NCI-H2107 treated with DMSO at 0.1 percent for 48 hours (cell line): ENCODE results near the gene ASPDH.
"Not testable (repeated sequence)": the region's sequence is repeated elsewhere in the genome, so short reads cannot be mapped to it uniquely, and the experiment has no call there.

ENCODE experiments used
- DNase-seq: peaks from one replicate; lab custom pipeline; 2025; ENCODE audit not compliant: unreplicated experiment; lab: John Stamatoyannopoulos, UW

The ASPDH gene

DNA sequence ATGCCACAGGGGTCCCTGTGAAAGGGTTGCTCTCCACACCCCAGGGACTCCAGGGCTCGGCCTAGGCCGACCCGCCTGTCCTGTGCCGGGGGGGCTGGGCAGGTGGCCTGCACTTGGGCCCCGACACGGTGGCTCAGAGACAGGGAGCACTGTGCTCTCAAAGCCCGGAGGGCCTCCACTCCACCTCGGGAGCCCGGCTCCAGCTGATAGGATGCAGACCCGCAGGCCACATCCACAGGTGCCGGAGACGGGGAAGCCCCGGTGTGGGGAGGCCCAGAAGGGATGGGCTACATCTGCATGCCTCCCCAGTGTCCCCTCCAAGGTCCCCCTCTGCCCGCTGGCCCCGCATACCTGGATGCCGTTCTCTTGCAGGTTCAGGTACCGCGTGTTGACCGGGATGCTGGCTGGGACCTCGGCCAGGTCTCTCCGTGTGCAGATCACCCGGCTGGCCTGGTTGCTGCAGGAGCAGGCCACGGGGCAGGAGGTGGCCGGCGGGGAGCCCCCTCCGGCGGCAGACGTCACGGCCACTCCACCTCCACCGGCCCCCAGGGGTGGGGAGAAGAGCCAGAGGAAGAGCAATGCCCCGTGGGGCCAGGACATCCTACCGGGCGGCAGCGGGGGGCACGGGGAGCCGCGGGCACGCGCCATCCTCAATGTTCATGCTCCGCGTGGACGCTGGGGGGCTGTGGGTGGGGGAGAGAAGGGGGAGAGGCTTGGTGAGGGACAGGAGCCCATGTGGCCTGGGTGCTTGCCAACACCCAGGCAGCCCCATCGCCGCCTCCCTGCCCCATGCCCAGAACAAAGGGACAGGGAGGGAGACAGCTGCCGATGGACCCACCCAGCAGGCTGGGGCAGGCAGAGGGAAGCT, 34.7 kb upstream of the ASPDH start:
- DNase-seq = no peak

DNA sequence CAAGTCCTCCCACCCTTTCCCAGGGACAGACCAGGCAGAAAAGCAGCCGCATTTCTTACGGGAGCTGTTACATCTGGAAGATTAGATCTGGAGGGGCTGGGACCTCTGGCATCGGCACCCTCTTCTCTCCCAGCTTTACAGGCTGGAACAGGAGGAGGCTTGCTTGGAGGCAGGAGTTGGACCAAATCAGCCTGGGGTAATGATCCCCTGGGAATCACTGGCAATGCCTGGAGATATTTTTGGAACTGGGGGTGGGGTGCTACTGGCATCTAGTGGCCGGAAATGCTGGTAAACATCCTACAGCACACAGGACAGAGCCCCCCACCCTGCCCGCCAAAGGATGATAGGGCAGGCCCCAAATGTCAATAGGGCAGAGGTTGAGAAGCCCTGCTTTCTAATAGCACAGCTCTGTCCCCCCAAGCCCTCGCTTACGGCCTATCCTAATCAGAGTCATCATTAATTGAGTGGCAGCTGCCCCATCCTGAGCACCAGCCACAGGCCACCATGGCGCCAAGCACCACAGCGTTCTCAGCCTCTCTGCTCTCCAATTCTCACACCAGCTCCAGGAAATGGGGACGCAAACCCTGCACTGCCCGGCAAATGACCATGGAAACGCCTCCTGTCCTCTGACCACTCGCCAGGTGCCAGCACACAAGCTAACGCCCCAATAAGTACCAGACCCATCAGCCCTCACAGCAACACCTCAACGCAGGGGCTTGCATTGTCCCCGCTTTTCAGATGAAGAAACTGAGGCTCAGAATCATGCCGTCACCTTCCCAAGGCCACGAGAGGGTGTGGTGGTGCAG, 33.9 kb upstream of the ASPDH start:
- no peak for DNase-seq

DNA sequence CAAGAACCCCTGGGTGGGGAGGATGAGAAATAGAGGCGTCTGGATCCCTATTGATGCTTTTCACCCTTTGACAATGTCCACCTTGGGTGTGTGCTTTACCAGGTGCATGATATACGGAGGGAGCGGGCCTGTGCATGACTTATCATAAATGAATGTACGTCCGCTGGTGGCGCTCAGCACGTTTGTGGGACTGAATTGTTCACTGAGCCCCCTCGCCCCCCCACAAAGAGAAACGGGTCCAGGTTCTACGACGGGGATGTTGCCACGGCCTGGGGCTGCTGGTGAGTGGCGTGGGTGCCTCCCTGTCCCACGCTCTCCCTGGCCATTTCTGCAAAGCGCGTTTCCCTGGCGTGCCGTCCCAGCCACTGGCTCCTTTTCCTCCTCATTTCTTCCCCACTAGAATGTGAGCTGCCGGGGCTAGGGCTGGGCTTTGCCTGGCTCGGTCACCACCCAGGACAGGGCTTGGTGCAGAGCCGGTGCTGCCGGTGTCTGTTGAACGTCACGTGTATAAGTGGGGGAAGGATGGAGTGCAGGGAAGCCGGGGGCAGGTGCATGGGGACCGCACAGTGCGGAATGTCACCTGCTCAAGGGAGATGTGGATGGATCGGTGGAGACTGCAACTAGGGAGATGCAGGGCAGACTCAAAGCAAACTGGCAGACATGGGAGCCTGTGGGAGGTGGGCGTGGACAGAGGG, 33.0 kb upstream of the ASPDH start:
- DNase-seq = peak; percentile 45

DNA sequence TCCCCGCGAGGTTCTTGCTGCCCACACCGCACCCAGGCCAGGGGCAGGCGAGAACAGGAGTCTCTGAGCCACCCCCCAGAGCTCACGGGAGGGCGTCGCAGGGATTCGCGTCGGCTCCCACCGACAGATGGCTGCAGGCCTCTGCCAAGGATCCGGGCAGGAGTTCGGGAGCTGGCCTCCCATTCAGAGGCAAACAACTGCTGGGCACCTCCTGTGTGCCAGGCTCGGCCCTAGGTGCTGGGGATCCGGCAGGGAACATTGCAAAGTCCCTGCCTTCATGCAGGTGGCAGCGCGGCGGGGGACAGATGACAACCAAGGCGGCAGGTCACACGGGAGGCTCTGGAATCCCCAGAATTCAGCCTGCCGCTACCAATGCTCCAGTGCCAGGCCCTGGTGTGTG, 29.2 kb upstream of the ASPDH start:
- no peak for DNase-seq

DNA sequence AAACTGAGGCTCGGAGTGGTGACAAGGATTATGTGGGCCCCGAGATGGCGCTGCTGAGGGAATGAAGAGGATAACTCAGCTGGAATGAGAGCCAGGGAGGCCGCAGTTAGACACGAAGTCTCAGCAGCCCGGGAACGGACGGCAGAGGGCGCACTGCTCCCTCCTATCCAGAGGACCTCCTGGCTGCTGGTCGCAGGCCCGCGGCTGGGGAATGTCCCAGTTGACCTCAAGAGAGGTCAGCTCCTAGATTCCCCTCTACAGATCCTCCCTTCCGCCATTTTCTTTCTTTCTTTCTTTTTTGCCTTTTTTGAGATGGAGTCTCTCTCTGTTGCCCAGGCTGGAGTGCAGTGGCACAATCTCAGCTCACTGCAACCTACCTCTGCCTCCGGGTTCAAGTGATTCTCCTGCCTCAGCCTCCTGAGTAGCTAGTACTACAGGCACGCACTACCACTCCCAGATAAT, 24.1 kb upstream of the ASPDH start:
- DNase-seq = peak; percentile 35

DNA sequence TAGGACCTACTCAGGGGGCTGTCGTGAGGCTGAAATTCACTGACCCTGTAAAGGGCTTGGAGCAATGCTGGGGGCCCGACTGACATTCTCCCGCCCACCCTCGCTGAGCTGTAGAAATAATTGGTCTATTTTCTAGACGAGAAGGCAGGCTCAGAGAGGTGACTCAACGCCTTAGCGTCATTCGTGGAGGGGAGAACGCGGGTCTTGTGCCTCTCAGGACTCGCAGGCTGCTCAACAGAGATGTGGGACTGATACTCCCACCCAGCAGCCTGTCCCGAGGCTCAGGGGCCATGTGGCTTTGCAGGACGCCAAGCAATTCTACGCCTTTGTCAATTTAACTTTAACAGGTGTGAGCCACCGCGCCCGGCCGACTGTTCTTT, 23.6 kb upstream of the ASPDH start:
- DNase-seq = no peak

DNA sequence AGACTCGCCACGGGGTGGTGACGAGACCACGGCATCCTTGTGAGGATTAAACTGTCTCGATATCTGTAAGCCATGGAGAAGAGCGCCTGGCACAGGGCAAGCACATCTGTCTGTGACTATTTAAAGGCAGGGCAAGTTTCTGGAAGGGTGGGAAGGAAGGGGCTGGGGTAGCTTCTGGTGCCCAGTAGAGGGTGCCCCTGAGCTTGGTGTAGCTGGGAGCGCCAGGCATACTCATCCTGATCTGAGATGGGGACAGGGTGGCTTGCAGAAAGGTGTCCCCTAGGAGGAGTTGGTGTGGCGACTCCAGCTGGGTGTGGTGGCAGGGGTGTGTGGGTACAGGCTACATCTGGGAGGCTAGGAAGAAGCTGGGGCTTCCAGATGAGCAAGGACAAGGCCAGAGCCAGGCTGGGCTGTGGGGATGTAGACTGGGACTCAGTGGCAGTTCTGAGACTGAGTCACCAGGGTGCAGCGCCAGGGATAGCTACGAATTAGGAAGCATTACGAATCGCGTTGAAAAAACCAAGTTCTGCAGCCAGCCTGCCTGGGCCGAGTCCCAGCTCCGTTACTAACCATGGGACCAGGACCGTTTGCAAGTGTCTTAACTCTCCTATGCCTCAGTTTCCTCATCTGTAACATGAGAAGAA, 23.1 kb upstream of the ASPDH start:
- DNase-seq = no peak

DNA sequence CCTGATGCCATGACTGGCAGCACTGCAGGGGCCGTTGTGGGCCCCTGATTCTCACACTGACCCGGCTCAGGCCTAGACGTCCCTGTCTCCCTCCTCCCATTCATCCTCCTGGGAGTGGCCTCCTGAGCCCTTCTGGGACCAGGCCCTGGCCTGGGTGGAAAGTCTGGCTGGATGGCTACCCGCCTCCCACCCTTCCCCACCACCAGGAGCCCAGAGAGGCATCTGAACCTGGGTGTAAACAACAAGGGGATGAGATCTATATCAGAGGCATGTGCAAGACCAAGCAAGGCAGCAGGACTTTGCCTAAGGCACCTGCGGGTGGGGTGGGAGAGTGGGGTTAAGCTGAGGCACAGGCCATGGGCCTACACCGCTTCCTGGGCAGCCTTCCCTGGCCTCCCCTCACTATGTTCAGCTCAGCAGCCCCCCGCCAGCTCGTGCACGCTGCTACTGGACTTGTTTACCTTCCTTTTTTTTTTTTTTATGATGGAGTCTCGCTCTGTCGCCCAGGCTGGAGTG, 22.0 kb upstream of the ASPDH start:
- DNase-seq = no peak

DNA sequence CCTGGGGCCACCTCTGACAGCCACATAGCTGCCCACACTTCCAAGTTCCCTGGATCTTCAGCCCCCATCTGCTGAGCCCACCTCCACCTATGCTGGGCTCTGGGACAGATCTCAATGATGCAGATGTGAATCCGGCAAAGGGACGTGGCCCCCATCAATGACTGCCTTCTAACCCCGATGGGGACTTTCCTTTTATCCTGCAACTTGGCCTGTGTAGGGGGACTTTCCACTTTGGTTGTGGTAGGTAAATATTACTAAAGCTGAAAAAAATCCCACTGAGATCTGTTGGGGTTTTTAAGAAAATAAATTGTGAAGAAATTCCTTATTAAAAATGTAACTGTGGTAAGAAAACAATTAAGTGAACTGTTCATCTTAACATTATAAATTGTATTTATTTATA, 20.8 kb upstream of the ASPDH start:
- no peak for DNase-seq

DNA sequence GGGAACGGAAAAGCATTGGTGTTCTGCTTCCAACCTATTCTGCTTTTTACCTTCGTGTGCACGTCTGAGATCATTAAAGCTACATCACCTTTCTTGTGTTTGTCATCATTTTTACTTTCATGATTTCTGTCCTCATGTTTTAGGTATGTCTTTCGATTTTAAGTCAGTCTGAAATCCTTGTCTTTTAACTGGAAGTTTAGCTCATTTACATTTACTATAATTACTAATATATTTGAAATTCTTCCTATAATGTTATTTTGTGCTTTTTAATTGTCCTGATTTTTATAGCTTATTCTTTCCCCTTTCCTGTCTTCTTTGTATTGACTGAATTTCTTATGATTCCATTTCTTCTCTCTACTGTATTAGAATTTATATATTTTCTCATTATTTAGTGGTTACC, 19.2 kb upstream of the ASPDH start:
- no peak for DNase-seq

DNA sequence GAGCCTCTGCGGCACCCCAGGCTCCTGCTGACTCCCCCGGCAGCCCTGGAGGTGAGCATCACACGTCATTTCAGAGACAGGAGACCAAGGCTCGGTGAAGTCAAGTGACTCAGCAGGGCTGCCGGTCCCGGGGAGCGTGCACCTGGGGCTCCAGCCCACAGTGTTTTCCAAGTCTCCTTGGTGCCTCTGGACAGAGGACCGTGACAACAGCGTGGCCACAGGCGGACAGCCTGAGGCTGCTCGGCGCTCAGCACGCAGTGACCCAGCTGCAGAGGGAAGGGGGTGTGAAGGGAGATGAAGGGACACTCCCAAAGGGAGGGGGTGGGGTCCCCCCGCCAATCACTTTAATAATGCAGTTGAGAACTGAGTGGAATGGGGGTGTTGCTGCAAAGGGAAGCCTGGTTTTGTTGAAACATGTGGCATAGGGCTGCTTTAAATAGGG, 17.5 kb upstream of the ASPDH start:
- DNase-seq = no peak

DNA sequence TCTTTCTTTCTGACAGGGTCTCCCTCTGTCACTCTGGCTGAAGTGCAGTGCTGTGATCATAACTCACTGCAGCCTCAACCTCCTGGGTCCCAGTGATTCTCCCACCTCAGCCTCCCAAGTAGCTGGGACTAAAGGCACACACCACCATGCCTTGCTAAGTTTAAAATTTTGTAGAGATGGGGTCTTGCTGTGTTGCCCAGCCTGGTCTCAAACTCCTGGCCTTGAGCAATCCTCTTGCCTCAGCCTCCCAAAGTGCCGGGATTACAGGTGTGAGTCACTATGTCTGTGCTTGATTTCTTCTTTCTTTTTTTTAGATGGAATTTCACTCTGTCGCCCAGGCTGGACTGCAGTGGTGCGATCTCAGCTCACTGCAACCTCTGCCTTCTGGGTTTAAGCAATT, 14.3 kb upstream of the ASPDH start:
- DNase-seq = not testable (repeated sequence)

DNA sequence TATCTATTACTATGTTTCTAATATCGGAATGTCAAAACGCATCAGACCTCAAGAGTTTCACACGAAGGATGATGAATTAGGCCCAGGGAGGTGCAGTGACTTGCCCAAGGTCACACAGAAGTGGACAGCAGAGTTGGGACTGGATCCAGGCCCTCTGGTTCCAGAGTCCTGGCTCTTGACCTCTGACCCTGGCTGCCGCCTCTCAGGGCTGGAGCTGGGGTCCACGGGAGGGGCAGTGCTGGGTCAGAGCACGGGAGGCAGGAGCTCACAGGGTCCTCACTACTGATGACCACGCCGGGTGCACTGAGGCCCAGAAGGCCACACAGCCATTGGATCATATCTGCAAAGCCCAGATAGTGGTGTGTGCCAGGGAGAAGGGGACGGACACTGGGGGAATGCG, 9.2 kb upstream of the ASPDH start:
- DNase-seq = no peak

DNA sequence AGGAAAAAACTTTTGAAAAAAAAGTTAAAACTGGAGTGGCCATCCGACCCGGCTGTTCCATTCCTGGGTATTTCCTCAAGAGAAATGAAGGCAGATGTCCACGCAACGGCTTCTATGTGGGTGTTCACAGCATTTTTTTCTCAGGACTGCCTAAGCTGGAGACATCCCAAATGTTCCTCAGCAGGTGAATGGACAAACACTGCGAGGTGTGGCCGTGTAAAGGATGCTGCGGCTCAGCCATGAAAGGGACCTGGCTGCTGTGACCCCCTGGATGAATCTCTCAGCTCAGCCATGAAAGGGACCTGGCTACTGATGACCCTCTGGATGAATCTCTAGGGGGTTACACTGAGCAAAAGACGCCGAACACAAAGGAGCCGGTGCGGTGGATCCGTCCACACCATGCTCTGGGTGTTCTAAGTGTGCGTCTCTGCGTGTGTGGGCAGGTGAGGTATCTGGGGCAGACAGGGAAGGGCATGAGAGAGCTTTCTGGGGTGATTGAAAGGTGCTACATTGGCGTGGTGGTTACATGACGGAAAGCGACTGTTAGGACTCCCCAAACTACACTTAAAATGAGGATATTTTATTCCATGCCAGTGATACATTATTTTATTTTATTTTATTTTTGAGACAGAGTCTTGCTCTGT, 7.2 kb upstream of the ASPDH start:
- DNase-seq = no peak

DNA sequence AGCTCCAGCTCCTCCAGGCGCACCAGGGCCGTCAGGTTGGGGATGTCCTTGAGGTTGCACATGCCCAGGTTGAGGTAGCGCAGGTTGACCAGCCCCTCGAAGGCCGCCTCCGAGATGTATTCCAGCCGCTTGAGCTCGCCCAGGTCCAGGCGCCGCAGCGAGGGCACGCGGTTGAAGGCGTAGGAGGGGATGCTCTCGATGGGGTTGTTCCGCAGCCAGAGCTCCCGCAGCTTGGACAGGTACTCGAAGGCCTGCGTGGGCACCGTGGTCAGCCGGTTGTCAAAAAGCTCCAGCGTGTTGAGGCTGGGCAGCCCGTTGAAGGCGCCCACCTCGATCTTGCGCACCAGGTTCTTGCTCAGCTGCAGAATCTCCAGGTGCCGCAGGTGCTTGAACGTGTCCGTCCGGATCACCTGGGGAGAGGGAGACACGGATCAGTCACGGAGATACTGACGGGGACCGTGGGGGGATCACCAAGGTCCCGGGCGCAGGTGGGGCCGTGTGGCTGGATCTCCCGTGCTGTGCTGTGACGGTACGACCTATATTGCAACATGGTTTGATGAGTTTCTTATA, 5.4 kb upstream of the ASPDH start:
- no peak for DNase-seq

DNA sequence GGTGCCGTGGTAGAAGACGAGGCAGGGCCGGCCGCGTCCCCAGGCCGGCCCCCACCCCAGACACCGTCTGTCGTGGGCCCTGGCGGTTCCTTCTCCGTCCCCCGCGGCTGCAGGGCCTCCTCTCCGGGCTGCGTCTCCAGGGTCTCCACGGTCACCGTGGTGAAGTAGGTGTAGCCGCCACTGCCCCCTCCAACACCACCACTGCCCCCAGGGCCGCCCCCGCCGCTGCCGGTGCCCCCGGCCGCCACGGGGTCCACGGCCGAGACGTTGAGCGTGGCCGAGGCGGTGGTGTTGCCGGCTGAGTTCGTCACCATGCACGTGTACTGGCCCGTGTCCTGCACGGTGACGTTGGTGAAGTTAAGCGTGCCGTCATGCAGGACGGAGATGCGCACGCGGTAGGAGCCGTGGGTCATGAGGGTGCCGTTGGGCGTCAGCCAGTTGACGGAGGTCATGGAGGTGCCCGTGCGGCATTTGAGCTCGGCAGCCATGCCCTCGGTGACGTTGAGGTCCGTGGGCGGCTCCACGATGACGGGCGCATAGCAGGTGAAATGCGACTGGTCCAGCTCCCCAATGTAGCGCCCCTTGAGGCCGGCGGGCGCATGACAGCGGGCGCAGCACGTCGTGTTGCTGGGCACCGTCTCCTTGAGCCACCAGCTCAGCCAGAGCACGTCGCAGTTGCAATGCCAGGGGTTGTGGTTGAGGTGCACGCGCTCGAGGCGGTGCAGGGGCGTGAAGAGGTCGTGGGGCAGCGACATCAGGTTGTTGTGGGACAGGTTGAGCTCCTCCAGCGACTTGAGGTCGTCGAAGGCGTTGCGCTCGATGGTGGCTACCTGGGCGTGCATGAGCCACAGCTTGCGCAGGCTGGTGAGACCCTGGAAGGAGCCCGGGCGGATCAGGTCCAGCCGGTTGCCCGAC, 4.6 kb upstream of the ASPDH start:
- no peak for DNase-seq

DNA sequence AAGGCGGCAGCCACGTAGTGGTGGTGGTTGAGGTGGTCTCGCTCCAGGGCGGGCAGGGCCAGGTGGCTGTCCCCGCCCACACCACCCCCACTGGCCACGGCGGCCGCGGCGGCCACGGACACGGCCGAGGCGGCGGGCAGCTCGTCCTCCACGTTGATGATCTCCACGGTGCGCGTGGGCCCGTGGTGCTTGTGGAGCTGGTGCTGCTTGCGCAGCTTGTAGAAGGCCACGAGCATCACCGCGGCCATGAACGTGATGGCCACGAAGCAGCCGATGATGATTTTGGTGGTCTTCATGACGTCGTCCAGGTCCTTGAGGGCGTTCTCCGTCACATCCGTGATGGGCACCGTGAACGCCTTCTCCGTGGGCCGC, 4.0 kb upstream of the ASPDH start:
- no peak for DNase-seq

DNA sequence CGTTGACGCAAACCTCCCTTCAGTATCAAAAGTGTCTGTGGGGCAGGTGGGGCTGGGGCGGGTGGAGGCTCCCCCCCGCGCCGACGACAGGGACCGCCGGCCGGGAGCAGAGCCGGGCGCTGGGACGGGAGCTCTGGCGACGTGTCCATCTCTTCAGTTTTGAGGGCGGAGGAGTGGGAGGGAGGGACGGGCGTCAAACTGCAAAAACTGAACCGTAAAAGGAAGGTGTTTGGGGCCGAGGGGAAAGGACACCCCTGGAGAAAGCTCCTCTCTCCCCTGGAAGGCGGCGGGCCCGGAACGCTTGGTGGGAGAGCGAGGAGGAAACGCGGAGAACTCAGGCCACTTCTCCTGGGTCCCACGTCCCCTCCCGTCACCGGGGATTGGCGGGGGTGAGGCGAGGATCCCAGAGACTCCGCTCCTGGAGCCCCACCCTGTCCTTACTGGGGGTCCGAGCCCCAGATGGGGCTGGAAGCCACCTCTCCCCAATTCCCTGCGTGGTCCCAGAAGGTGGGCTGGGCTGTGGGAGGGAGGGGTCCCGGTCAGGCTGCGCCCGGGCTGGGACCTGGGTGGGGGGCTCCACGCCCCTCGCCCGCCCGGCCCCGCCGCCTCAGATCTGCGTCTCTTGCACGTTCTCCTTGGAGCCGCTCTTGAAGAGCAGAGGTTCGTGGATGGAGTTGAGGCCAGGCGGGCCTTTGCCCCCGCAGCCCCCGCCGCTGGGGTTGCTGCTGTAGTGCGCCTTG, 3.4 kb upstream of the ASPDH start:
- no peak for DNase-seq
